ENCODE data around the gene HIF3A.

GRCh38 chr19:46388311-46389095, 91.7 kb downstream of the HIF3A start:
- no peak for TF ChIP-seq EZH2 (IDR thresholded peaks at IDR 0.05; ENCODE audit: borderline replicate concordance, low read length)
- TF ChIP-seq, protein P1, sequence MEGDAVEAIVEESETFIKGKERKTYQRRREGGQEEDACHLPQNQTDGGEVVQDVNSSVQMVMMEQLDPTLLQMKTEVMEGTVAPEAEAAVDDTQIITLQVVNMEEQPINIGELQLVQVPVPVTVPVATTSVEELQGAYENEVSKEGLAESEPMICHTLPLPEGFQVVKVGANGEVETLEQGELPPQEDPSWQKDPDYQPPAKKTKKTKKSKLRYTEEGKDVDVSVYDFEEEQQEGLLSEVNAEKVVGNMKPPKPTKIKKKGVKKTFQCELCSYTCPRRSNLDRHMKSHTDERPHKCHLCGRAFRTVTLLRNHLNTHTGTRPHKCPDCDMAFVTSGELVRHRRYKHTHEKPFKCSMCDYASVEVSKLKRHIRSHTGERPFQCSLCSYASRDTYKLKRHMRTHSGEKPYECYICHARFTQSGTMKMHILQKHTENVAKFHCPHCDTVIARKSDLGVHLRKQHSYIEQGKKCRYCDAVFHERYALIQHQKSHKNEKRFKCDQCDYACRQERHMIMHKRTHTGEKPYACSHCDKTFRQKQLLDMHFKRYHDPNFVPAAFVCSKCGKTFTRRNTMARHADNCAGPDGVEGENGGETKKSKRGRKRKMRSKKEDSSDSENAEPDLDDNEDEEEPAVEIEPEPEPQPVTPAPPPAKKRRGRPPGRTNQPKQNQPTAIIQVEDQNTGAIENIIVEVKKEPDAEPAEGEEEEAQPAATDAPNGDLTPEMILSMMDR (IDR thresholded peaks at IDR 0.05; ENCODE audit: low read length): no peak
